ENCODE measurements around the gene KPNA4.

Gene KPNA4

GRCh38 chr3:160448845-160449635 lies 116.3 kb downstream of the KPNA4 start:
- peak in 1 of 2 donors; percentile 61 for DNase-seq

GRCh38 chr3:160447544-160447943 lies 117.8 kb downstream of the KPNA4 start:
- no peak for DNase-seq

GRCh38 chr3:160446522-160447056 lies 118.8 kb downstream of the KPNA4 start:
- DNase-seq: no peak

- no peak for DNase-seq
These were observed 119.5 kb downstream of the KPNA4 start for GRCh38 chr3:160445854-160446253.
